Endothelial cell of umbilical vein (primary cell): Measurements from ENCODE around the gene FAS. TPM values are rescaled to one million over a fixed set of nuclear protein-coding genes. Genes with fewer than 3 reads are reported as not detected.

Experiments used
- BruUV-seq: library from RNA; stranded (reverse); fragments of 400-500 nt; replicated peaks from 2 replicates; lab custom pipeline; 2021; lab: Mats Ljungman, UMichigan
- CTCF ChIA-PET: fragments of 300-600, 350-600 bp; sonication (Branson Sonifier 250); formaldehyde crosslinking; loops from one replicate; lab custom pipeline; 2021; ENCODE audit warnings: antibody characterized with exemption, inconsistent platforms; lab: Charles Lee
- POLR2A ChIA-PET: fragments of 300-600, 350-600 bp; sonication (Branson Sonifier 250); formaldehyde crosslinking; loops from one replicate; lab custom pipeline; 2021; ENCODE audit warnings: antibody characterized with exemption, inconsistent platforms; lab: Charles Lee
- DNase-seq: peaks from one replicate; pipeline ENCODE4 v3.0.0-alpha.2; 2011; ENCODE audit warnings: low read depth, low spot score
- FAIRE-seq: peaks from 2 replicates; lab custom pipeline; 2011; peaks lifted over from hg19 to GRCh38; lab: Jason Lieb, UNC
- H2AFZ ChIP-seq: 2 replicates; pipeline ENCODE4 v1.6.0; 2012; ENCODE audit warnings: low read depth, low read length, control low read depth, inconsistent platforms
- H3K27ac ChIP-seq: 2 replicates; pipeline ENCODE4 v1.5.1; 2011; ENCODE audit warnings: low read depth, mild to moderate bottlenecking, control low read depth, low read length, moderate library complexity; ENCODE audit not compliant: insufficient read depth
- H3K27me3 ChIP-seq, 2 experiments: 2 replicates each; pipeline versions ENCODE4 v1.6.0 to v1.6.1; 2011; ENCODE audit warnings: low read length in 2 of 2, mixed read lengths in 1 of 2; ENCODE audit not compliant: control insufficient read depth in 2 of 2, insufficient read depth in 2 of 2
- H3K36me3 ChIP-seq, 2 experiments: 2 replicates in 1 of 2; 3 replicates in 1 of 2; pipeline ENCODE4 v1.5.1; 2011; ENCODE audit warnings: low read length in 2 of 2, mild to moderate bottlenecking in 1 of 2, moderate library complexity in 1 of 2; ENCODE audit not compliant: control insufficient read depth in 2 of 2, insufficient read depth in 2 of 2; ENCODE audit errors: extremely low read depth in 1 of 2
- H3K4me1 ChIP-seq: 3 replicates; pipeline ENCODE4 v1.5.1; 2011; ENCODE audit warnings: mild to moderate bottlenecking, low read length; ENCODE audit not compliant: control insufficient read depth, insufficient read depth; ENCODE audit errors: extremely low read depth
- H3K4me2 ChIP-seq: 2 replicates; pipeline ENCODE4 v1.6.1; 2011; ENCODE audit warnings: low read length, control low read depth, mixed read lengths; ENCODE audit not compliant: insufficient read depth
- H3K4me3 ChIP-seq, 3 experiments: fragments of 200-600 bp in 1 of 3; sonication (generic), shearing (Covaris generic) in 1 of 3; replicated peaks in 1 of 3; 2 replicates each; pipeline ENCODE4 v1.5.1; 2011 to 2016; ENCODE audit warnings: control low read depth in 3 of 3, low read length in 3 of 3, mild to moderate bottlenecking in 2 of 3, inconsistent platforms in 1 of 3, low read depth in 1 of 3, moderate library complexity in 1 of 3; ENCODE audit not compliant: insufficient read depth in 1 of 3
- H3K79me2 ChIP-seq: 2 replicates; pipeline ENCODE4 v1.6.0; 2012; ENCODE audit warnings: low read length, inconsistent platforms; ENCODE audit not compliant: control insufficient read depth, insufficient read depth
- H3K9ac ChIP-seq: replicated peaks from 2 replicates; pipeline ENCODE3; 2011; ENCODE audit warnings: low read length, control low read depth; ENCODE audit not compliant: insufficient read depth; ENCODE audit errors: extremely low read depth
- H3K9me1 ChIP-seq: replicated peaks from 3 replicates; pipeline ENCODE4 v1.6.0; 2011; ENCODE audit warnings: mild to moderate bottlenecking, low read length; ENCODE audit not compliant: control insufficient read depth, insufficient read depth; ENCODE audit errors: extremely low read depth
- H3K9me3 ChIP-seq: replicated peaks from 2 replicates; pipeline ENCODE4 v1.5.1; 2012; ENCODE audit warnings: low read length, inconsistent platforms; ENCODE audit not compliant: control insufficient read depth, insufficient read depth
- H4K20me1 ChIP-seq: replicated peaks from 2 replicates; pipeline ENCODE3; 2011; ENCODE audit warnings: mild to moderate bottlenecking, low read length; ENCODE audit not compliant: control insufficient read depth, insufficient read depth; ENCODE audit errors: extremely low read depth
- EZH2 ChIP-seq: IDR thresholded peaks from 2 replicates; pipeline ENCODE4 v1.6.1; 2012; ENCODE audit warnings: borderline replicate concordance, low read depth, mild to moderate bottlenecking, moderate library complexity, low read length, inconsistent platforms; ENCODE audit not compliant: severe bottlenecking
- FOS ChIP-seq: IDR thresholded peaks from 2 replicates; pipeline ENCODE4 v1.6.1; 2011; ENCODE audit warnings: mild to moderate bottlenecking, low read length, moderate library complexity, borderline replicate concordance; ENCODE audit not compliant: insufficient read depth
- GATA2 ChIP-seq: IDR thresholded peaks from 2 replicates; pipeline ENCODE4 v1.7.0; 2011; ENCODE audit warnings: low read depth, mild to moderate bottlenecking, moderate library complexity, mixed read lengths, low read length; ENCODE audit not compliant: insufficient read length, insufficient read depth
- JUN ChIP-seq: IDR thresholded peaks from 2 replicates; pipeline ENCODE4 v1.6.1; 2011; ENCODE audit warnings: borderline replicate concordance, low read depth; ENCODE audit not compliant: insufficient read length, insufficient read depth
- MAX ChIP-seq: IDR thresholded peaks from 2 replicates; pipeline ENCODE4 v1.6.1; 2011; ENCODE audit not compliant: insufficient read depth, insufficient read length
- MYC ChIP-seq: IDR thresholded peaks from one replicate; pipeline ENCODE4 v1.6.1; 2011; ENCODE audit warnings: mild to moderate bottlenecking, low read depth, low read length
- POLR2A ChIP-seq: IDR thresholded peaks from 2 replicates; pipeline ENCODE4 v1.6.1; 2012; ENCODE audit warnings: low read depth, mild to moderate bottlenecking, control low read depth, low read length
- POLR2AphosphoS5 ChIP-seq: IDR thresholded peaks from 2 replicates; pipeline ENCODE4 v1.6.1; 2012; ENCODE audit warnings: low read depth, mild to moderate bottlenecking, control low read depth, low read length, moderate library complexity; ENCODE audit not compliant: insufficient read depth
- dilution Hi-C: fragments of 300-500 bp; cut with MboI; formaldehyde crosslinking; loops from one replicate; pipeline ENCODE4 v1.15.0; 2019; ENCODE audit warnings: low sequenced_read_pairs; ENCODE audit not compliant: extremely low pct_ligation_motif_present
- intact Hi-C: fragments of 100-400 bp; cut with micrococcal nuclease; formaldehyde crosslinking; loops from one replicate; pipeline ENCODE4 v1.10.0; 2022
- polyA plus RNA-seq, 4 experiments: library from polyadenylated mRNA; depleted of rRNA in 3 of 4; stranded (reverse) in 3 of 4; unstranded in 1 of 4; fragments of >200 nt; gene quantifications; 2 replicates each; pipeline versions ENCODE4 v1.2.1 to v1.2.3, GENCODE V29; 2011 to 2012; ENCODE audit warnings: missing spikeins in 1 of 4
- total RNA-seq: library from RNA; stranded (reverse); gene quantifications from 2 replicates; pipeline ENCODE4 v1.2.3, GENCODE V29; 2021
- TF ChIP-seq, protein P1 (sequence below), 2 donors: IDR thresholded peaks; 1 replicate in 1 of 2; 2 replicates in 1 of 2; pipeline ENCODE4 v1.5.1; 2011; ENCODE audit warnings: low read length in 2 of 2, mild to moderate bottlenecking in 2 of 2, moderate library complexity in 2 of 2, control low read depth in 1 of 2, inconsistent platforms in 1 of 2, low read depth in 1 of 2; ENCODE audit not compliant: insufficient read depth in 1 of 2; ENCODE audit errors: extremely low read depth in 1 of 2

FAS gene
- total and polyA plus RNA-seq, 2 donors (not counting 3 experiments of a cell fraction or from before 2014, with no cell fraction given) = 2.0 to 6.1 TPM

- no peak for TF ChIP-seq GATA2
- no peak for TF ChIP-seq EZH2
- TF ChIP-seq JUN = no peak
- no peak for TF ChIP-seq MAX
- TF ChIP-seq, protein P1, sequence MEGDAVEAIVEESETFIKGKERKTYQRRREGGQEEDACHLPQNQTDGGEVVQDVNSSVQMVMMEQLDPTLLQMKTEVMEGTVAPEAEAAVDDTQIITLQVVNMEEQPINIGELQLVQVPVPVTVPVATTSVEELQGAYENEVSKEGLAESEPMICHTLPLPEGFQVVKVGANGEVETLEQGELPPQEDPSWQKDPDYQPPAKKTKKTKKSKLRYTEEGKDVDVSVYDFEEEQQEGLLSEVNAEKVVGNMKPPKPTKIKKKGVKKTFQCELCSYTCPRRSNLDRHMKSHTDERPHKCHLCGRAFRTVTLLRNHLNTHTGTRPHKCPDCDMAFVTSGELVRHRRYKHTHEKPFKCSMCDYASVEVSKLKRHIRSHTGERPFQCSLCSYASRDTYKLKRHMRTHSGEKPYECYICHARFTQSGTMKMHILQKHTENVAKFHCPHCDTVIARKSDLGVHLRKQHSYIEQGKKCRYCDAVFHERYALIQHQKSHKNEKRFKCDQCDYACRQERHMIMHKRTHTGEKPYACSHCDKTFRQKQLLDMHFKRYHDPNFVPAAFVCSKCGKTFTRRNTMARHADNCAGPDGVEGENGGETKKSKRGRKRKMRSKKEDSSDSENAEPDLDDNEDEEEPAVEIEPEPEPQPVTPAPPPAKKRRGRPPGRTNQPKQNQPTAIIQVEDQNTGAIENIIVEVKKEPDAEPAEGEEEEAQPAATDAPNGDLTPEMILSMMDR (IDR thresholded peaks at IDR 0.05; ENCODE audit: extremely low read depth in 1 of 2, insufficient read depth in 1 of 2, low read depth in 1 of 2, low read length in 2 of 2) = no peak
- no peak for TF ChIP-seq FOS
- TF ChIP-seq POLR2AphosphoS5 = no peak
- TF ChIP-seq MYC = no peak
- TF ChIP-seq POLR2A = no peak
- H3K36me3 ChIP-seq = no peaks in the 10 kb centered on the region
- FAIRE-seq = no peak
- no peaks in the 10 kb centered on the region for H3K4me1 ChIP-seq
- no peaks in the 10 kb centered on the region for H3K9me1 ChIP-seq
- H3K9ac ChIP-seq = no peak overlapping the region
- CTCF ChIA-PET = no interaction called here
- DNase-seq = no peak
- BruUV-seq = no TSS peak
- POLR2A ChIA-PET = no interaction called here
- no peak overlapping the region for H3K27ac ChIP-seq
- dilution Hi-C loops = no loop called here
- H3K4me3 ChIP-seq = no peak overlapping the region
- H4K20me1 ChIP-seq = no peaks in the 10 kb centered on the region
- H3K4me2 ChIP-seq = no peak overlapping the region
- no peak overlapping the region for H2AFZ ChIP-seq
- intact Hi-C loops = no loop called here
- no peaks in the 10 kb centered on the region for H3K79me2 ChIP-seq
- no peaks in the 10 kb centered on the region for H3K9me3 ChIP-seq
- H3K27me3 ChIP-seq = peaks cover 24 to 30% of the 10 kb centered on the region in 2 experiments
These were observed 22.2 kb upstream of the FAS start for GRCh38 chr10:88968391-88968790.
